A673 (cell line): ENCODE data around the gene MROH2A.

Source experiments
- CTCF ChIP-seq: fragments of 300-800, 200-600 bp; sonication (generic); conservative IDR thresholded peaks from 2 replicates; pipeline ENCODE4 v1.5.1; 2017; ENCODE audit warnings: low read depth, mild to moderate bottlenecking, antibody characterized with exemption, low read length, moderate library complexity, mixed read lengths
- EZH2 ChIP-seq: fragments of 200-600 bp; sonication (generic); IDR thresholded peaks from 2 replicates; pipeline ENCODE4 v1.6.1; 2017; ENCODE audit warnings: borderline replicate concordance, low read depth, mild to moderate bottlenecking, mixed read lengths, antibody characterized with exemption, low read length; ENCODE audit not compliant: poor library complexity, severe bottlenecking

GRCh38 chr2:233871432-233871831, 93.3 kb downstream of the MROH2A start:
- no peak for TF ChIP-seq CTCF
- TF ChIP-seq EZH2, result no peak
